Stimulated activated CD8-positive, alpha-beta memory T cell treated with anti-CD3 and anti-CD28 coated beads, Interleukin-4, amount 100 ng/mL, for 1 hour (primary cell): ENCODE data around the gene PLEKHN1.
A peak's percentile ranks its signal among the peaks of the same experiment; 100 is the strongest.
"Not testable (repeated sequence)": the region's sequence is repeated elsewhere in the genome, so short reads cannot be mapped to it uniquely, and the experiment has no call there.

Experiments used
- DNase-seq, 2 donors: peaks; one replicate each; pipeline ENCODE4 v3.0.0-alpha.2; 2020; ENCODE audit warnings: low read depth in 2 of 2, low spot score in 1 of 2

The PLEKHN1 gene

GRCh38 chr1:991275-991674, 25.0 kb downstream of the PLEKHN1 start:
- DNase-seq: not testable (repeated sequence)

- DNase-seq: no peak
These were observed 25.6 kb downstream of the PLEKHN1 start for GRCh38 chr1:991895-992294.

GRCh38 chr1:992362-992761, 26.1 kb downstream of the PLEKHN1 start:
- no peak for DNase-seq

DNA sequence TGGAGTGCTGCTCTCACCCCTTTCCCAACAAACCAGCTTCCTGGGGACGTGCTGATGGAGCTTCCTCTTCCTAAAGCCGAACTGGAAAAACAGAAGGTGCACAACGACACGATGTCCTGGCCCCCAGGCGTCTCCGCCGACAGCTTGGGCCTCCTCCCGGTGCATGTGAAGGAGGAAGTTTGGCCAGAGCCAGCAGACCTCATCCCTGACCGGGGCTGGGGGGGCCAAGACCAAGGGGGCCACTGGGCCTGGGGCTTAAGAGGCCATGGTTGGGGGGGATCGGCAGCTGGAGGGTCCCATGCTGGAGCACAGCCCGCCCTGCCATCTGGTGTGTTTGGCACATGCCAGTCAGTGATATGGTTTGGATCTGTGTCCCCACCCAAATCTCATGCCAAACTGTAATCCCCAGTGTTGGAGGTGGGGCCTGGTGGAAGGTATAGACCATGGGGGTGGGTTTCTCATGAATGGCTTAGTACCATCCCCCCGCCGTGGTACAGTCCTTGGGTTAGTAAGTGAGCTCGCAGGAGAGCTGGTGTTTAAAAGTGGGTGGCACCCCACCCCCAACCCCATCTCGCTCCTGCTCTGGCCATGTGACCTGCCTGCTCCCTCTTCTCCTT, 27.2 kb downstream of the PLEKHN1 start:
- DNase-seq: no peak

DNA sequence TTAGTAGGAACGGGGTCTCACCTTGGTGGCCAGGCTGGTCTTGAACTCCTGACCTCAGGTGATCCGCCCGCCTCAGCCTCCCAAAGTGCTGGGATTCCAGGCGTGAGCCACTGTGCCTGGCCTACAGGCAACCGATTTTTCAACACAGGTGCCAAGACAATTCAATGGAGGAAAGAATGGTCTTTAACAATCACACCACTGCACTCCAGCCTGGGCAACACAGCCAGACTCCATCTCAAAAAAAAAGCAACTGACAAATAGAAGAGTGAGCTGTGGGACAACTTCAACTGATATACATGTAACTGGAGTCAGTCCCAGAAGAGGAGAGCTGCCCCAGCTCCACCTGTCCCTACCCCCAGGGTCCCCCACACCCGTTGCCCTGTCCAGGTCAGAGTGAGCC, 28.3 kb downstream of the PLEKHN1 start:
- not testable (repeated sequence) for DNase-seq

GRCh38 chr1:995665-996633, 29.7 kb downstream of the PLEKHN1 start:
- DNase-seq: no peak

- no peak for DNase-seq
These were observed 30.8 kb downstream of the PLEKHN1 start for GRCh38 chr1:996851-997712.

- no peak for DNase-seq
These were observed 31.4 kb downstream of the PLEKHN1 start for GRCh38 chr1:997713-997992.

DNA sequence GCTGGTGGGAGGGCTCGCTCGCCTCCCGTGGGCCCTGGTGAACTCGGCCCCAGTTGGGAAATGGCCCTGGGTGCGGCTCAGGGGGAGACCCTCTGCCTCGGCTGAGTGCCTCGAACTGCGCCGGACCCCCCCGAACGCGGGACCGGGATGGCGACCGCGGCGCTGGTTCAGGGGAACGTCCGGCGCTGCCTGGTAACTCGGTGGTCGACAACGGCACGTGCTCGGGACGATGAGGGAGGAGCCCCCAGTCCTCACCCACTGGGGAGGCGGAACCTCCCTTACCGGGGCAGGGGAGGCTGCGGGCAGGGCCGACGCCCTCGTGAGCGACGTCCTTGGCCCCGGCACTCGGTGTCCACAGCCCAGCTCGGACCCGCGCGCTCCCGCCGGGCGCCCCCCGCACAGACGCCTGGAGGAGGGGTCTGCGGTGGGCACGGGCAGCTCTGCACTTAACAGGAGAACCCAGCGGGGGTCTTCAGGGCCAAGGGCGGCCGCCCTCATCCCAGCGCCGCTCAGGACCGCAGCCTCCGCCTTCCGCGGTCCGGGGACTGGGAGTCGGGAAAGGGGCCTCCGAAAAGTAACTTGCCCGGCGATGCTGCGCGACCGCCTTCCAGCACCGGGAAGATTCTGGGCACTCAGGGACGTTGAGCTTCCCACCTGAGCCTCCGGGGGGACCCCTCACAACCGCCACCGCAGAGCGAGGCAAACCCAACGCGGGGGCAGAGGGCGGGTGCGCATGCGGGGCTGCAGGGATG, 31.9 kb downstream of the PLEKHN1 start:
- no peak for DNase-seq

GRCh38 chr1:998745-998994, 32.4 kb downstream of the PLEKHN1 start:
- DNase-seq: no peak

- no peak for DNase-seq
These were observed 32.9 kb downstream of the PLEKHN1 start for GRCh38 chr1:998995-999724.

- no peak for DNase-seq
These were observed 33.6 kb downstream of the PLEKHN1 start, which contains the start of gene HES4 for GRCh38 chr1:999725-1000356. Gene HES4, minus strand, starts transcription at chr1:1000097. Its CDS starts 124 bp downstream, at chr1:999973.

GRCh38 chr1:1000357-1001056, 34.2 kb downstream of the PLEKHN1 start:
- peak in 1 of 2 donors; percentile 44 for DNase-seq

DNA sequence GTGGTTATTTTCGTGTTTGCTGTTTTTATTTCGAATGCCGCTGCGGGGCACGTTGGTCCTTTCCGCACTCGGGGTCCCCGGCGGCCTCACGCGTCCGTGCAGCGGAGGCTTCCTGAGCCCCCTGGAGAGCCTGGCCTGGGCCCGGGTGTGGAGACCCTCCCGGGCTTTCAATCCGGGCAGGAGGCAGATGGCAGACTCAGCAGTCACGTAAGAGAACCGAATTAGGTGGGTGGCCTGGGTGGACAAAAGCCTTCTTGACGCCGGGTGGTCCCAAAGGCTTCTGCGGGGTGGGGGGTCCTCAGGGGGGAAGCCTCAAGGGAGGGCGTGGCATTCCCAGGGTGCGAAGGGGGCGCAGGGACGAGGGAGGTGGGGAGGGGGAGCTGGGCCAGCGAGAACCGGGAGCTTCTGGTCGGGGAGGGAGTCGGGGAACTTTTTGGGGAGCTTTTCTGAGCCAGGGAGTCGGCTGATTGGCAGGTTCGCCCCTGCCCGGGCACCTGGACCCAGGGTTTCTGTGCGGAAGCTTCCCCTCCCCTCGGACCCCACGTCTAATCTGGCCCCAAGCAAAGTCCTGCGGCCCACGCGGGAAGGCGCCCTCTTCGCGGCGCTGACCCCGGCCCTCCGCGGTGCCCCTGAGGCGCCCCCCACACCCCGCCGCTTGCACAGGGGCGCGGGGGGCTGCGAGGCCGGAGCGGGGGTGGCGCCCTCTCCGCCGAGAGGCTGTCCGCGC, 34.9 kb downstream of the PLEKHN1 start:
- no peak for DNase-seq

DNA sequence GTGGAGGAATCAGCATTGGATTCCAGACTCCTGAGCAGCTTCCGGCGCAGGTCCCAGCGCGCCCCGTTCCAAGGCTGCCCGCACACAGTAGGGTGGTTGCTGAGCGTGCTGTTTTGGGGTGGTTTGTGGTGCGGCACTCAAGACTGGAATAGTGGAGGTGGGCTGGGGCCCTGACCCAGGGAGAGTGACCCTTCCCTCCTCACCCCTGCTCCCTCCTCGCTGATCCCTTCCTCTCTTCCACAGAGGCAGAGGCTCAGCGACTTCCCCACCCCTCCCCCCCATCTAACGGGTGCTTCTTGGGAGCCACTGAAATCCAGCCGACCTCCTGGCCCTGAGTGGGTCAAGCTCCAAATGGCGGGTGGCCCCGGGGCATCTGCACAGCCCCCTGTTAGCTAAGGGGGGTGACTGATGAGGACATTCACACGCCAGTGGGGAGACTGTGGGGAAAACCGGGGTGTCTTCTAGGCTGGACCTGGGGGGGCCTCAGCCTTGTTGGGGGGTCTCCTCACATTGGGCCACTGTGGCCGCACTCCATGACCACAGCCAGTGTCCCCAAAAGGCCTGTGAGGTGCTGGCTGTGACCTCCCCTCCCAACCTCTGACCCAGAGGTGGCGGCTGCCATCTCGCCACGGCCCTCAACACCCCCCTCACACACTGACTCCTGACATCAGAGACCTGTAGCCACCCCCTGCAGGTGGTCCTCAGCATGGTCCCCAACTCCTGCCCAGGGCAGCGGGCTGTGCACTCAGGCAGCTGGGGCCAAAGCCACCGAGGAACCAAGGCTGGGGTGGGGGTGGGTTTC, 37.5 kb downstream of the PLEKHN1 start:
- no peak for DNase-seq

DNA sequence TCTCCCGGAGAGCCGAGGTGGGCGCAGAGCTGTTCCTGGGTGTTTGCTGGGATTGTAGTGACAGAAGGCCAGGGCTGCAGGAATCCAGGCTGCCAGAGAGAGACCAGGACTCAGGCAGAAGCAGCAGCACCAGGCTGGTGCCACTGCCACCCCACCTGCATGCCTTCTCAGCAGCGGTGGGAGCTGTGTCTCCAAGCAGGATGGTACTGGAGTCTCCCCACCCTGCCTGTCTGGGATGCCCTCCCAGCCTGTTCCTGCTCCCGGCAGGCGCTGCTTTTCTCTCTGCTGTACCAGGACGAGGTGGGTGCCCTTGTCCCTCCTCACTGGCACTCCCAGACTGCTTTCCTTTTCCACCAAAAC, 38.1 kb downstream of the PLEKHN1 start:
- no peak for DNase-seq

DNA sequence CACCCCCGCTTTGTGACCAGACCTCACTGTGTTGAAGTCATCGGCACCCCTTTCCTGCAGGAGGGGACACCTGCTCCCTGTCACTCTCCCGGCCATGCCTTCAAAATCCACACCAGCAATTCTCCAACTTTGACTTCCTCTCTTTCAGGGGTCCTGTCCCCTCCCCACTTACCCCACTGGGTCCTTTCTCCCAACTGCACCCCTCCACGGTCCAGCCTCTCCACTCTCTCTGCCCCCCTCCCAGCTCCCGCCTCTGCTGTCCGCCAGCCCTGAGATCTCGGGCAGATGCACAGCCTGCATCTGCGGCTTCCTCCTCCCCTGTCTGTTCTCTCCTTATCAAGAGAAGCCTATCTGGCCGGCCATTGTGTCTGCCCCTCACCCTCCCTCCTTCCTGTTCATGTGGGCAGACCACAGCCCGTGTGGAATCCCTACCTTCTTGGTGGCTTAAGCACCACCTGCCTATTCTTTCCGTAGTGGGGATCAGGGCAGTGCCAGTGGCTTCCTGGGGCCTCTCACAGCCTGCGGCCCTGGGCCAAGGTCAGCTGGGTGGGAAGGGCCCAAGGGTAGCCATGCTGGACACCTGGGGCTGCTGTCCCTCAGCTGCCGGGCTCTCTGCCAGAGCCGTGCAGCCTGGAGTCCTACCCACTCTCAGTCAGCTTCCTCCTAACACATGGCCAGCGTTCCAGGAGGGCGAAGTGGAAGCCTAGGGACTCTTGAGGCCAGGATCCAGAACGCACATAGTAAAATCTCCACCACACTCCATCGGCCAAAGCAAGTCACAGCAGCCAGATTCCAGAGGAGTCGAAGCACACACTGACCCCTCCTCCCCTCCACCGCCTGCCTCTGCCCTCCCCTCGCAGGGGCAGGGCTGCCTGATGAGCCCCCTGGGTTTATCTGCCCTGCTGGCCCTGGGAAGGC, 38.8 kb downstream of the PLEKHN1 start:
- DNase-seq: no peak
